ENCODE measurements around the gene OVCA2. TPM values are rescaled to one million over a fixed set of nuclear protein-coding genes. Genes with fewer than 3 reads are reported as not detected.

Gene OVCA2
- total RNA-seq, 1 donor from 2014 or later, result 27.8 TPM

- H3K4me1 Mint-ChIP-seq (ENCODE audit: unreplicated experiment), result peaks cover 13% of the 10 kb centered on the region
- DNase-seq (ENCODE audit: extremely low spot score, unreplicated experiment), result no peak
- no peaks in the 10 kb centered on the region for H3K9me3 Mint-ChIP-seq
- peaks cover 39% of the 10 kb centered on the region for H3K27me3 Mint-ChIP-seq
- H3K4me3 Mint-ChIP-seq, result peak overlapping the region; percentile 83
- TF ChIP-seq, protein P1, sequence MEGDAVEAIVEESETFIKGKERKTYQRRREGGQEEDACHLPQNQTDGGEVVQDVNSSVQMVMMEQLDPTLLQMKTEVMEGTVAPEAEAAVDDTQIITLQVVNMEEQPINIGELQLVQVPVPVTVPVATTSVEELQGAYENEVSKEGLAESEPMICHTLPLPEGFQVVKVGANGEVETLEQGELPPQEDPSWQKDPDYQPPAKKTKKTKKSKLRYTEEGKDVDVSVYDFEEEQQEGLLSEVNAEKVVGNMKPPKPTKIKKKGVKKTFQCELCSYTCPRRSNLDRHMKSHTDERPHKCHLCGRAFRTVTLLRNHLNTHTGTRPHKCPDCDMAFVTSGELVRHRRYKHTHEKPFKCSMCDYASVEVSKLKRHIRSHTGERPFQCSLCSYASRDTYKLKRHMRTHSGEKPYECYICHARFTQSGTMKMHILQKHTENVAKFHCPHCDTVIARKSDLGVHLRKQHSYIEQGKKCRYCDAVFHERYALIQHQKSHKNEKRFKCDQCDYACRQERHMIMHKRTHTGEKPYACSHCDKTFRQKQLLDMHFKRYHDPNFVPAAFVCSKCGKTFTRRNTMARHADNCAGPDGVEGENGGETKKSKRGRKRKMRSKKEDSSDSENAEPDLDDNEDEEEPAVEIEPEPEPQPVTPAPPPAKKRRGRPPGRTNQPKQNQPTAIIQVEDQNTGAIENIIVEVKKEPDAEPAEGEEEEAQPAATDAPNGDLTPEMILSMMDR (conservative IDR thresholded peaks at IDR 0.05), result no peak
- H3K36me3 Mint-ChIP-seq, result no peaks in the 10 kb centered on the region
- peak overlapping the region; percentile 52 for H3K27ac Mint-ChIP-seq
Observed at GRCh38 chr17:2051933-2052559, 10.2 kb downstream of the OVCA2 start.

DNA sequence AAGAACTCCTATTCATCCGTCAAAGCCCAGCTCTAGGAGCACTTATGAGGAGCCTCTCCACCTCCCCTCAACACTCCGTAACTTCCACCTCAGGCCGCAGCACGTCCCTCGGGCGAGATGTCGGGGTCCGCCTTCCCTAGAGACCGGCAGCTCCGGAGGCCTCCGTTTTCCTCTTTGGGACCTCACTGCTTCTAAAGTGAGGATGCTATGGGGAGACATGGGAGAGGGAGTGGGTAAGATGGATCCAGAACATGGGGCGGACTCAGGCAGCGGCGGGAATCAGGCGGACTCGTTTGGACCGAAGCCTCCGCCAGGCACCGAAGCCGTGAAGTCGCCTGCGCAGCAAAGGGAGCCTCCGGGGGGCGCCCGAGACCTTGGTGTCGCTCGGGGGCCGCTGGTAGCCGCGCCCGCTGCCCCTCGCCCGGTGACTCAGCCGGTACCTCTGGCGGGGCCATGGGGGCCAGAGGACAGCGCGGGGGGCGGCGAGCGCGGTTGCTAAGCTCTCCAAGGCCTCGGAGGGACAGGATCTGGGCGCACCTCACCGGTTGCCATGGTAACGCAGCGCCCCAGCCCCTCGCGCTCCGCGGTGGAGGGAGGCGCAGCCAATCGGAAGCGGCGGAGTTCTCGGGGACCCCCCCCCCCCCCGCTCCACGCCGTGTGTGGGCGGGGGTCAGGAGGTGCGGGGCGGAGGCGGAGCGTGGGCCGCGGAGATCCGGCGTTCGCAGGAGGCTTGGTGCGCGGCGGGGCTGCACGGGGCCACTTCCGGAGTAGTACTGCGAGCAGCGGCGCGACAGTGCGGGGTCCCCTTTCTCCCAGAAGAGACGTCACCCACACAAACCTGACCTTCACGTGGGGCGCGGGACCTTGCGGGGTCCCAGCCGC is 11.8 kb downstream of the OVCA2 start:
- TF ChIP-seq, protein P1 (conservative IDR thresholded peaks at IDR 0.05), result peak; percentile 71
- DNase-seq (ENCODE audit: extremely low spot score, unreplicated experiment), result no peak
- Mint-ChIP-seq H3K4me3 (peak overlapping the region; percentile 87), H3K9me3 (no peaks in the 10 kb centered on the region), H3K27me3 (peaks cover 34% of the 10 kb centered on the region), H3K36me3 (no peaks in the 10 kb centered on the region), H3K27ac (peak overlapping the region; percentile 88), H3K4me1 (ENCODE audit: unreplicated experiment) (peaks cover 13% of the 10 kb centered on the region)

DNA sequence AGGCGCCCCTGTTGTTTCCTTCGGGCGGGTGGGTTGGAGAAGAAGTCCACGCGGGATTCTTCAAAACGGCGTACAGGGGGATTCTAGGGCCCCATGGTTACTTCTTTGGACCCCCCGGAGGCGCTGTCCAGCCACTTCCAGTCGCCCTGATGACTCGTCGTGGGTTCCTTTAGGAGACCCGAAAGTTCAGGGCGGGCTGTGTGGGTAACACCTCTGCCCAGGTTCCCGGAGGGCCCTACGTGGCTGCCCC is 12.4 kb downstream of the OVCA2 start:
- Mint-ChIP-seq H3K4me1 (ENCODE audit: unreplicated experiment) (peaks cover 13% of the 10 kb centered on the region), H3K9me3 (no peaks in the 10 kb centered on the region), H3K4me3 (peak overlapping the region; percentile 84), H3K27me3 (peaks cover 29% of the 10 kb centered on the region), H3K36me3 (no peaks in the 10 kb centered on the region), H3K27ac (peak overlapping the region; percentile 61)
- no peak for DNase-seq (ENCODE audit: extremely low spot score, unreplicated experiment)
- TF ChIP-seq, protein P1 (conservative IDR thresholded peaks at IDR 0.05), result no peak

GRCh38 chr17:2054512-2055291 is 12.9 kb downstream of the OVCA2 start, which contains the start of gene HIC1:
Gene HIC1 (plus strand): TSS chr17:2055103. CDS start chr17:2056691, 1,588 bp downstream.
- DNase-seq (ENCODE audit: extremely low spot score, unreplicated experiment), result peak; percentile 87

More at GRCh38 chr17:2054512-2055291, 12.9 kb downstream of the OVCA2 start, which contains the start of gene HIC1:
- Mint-ChIP-seq H3K9me3 (no peaks in the 10 kb centered on the region), H3K36me3 (peaks cover 3% of the 10 kb centered on the region), H3K4me3 (peak within 1 kb of the TSS; percentile 84), H3K27ac (peak within 1 kb of the TSS; percentile 61), H3K27me3 (peaks cover 31% of the 10 kb centered on the region), H3K4me1 (ENCODE audit: unreplicated experiment) (peaks cover 13% of the 10 kb centered on the region)
- TF ChIP-seq, protein P1 (conservative IDR thresholded peaks at IDR 0.05), result peak; percentile 98
